Muscle of back (tissue), 11 donors: ENCODE results near the gene SNX6. TPM values are rescaled to one million over a fixed set of nuclear protein-coding genes. Genes with fewer than 3 reads are reported as not detected.
"Not testable (repeated sequence)": the region's sequence is repeated elsewhere in the genome, so short reads cannot be mapped to it uniquely, and the experiment has no call there.

Source experiments
- DNase-seq, 3 donors: peaks; one replicate each; pipeline versions ENCODE4 v3.0.0 to v3.0.0-alpha.2; 2013
- polyA plus RNA-seq, 10 donors: library from polyadenylated mRNA; unstranded; fragments of 120-200 nt; gene quantifications; one replicate each; pipeline ENCODE4 v1.2.1, GENCODE V29; 2013; ENCODE audit not compliant: insufficient read length in 10 of 10

Gene SNX6
- polyA plus RNA-seq, 10 donors, result 69.8 to 85.4 (median 79.5) TPM

- DNase-seq, result no peak
Measured at GRCh38 chr14:34643361-34643760, 13.4 kb upstream of the SNX6 start.

GRCh38 chr14:34642595-34642994 lies 12.6 kb upstream of the SNX6 start:
- DNase-seq, result no peak

GRCh38 chr14:34640826-34641225 lies 10.9 kb upstream of the SNX6 start:
- DNase-seq, result peak in 1 of 3 donors; percentile 55

DNA sequence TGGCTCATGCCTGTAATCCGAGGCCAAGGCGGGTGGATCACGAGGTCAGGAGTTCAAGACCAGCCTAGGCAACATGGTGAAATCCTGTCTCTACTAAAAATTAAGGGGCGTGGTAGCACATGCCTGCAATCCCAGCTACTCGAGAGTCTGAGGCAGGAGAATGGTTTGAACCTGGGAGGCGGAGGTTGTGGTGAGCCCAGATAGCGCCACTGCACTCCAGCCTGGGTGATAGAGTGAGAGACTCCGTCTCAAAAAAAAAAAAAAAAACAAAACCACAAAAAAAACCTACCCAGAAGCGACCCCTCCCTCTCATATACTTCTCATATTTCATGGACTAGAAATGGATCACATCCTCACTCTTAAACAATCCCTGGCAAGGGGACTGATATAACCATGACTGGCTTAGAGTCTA lies 4.4 kb upstream of the SNX6 start:
- not testable (repeated sequence) for DNase-seq

- no peak for DNase-seq
Measured at GRCh38 chr14:34633742-34634141, 3.8 kb upstream of the SNX6 start.

DNA sequence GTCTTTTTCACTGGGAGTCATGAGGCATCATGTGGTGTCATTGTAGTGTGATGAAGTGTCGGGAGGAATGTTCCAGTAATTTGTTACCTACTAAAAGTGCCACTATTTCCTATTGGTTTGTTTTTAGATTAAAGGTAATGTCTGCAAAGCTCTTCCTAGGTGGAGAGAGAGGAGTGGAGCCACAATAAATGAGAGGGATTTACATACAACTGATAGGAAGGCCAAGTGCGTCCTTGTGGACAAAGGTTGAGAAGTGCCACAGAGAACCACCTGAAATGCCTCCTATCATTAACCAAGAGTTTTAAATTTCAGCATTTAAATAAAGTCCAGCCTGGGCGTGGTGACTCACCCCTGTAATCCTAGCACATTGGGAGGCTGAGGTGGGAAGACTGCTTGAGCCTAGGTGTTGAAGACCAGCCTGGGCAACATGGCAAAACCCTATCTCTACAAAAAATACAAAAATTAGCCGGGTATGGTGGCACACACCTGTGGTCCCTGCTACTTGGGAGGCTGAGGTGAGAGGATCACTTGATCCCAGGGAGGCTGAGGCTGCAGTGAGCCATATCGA lies 2.5 kb upstream of the SNX6 start:
- no peak for DNase-seq

GRCh38 chr14:34629344-34629656 lies 648 bp downstream of the SNX6 start:
- no peak for DNase-seq

- peak in 1 of 3 donors; percentile 34 for DNase-seq
Measured at GRCh38 chr14:34628681-34629135, 1.2 kb downstream of the SNX6 start.

GRCh38 chr14:34623506-34623905 lies 6.4 kb downstream of the SNX6 start:
- DNase-seq, result no peak

- no peak for DNase-seq
Measured at GRCh38 chr14:34620839-34621238, 9.1 kb downstream of the SNX6 start.

GRCh38 chr14:34620115-34620514 lies 9.8 kb downstream of the SNX6 start:
- no peak for DNase-seq

- no peak for DNase-seq
Measured at GRCh38 chr14:34619471-34619870, 10.5 kb downstream of the SNX6 start.

- DNase-seq, result no peak
Measured at GRCh38 chr14:34616360-34616759, 13.6 kb downstream of the SNX6 start.

- no peak for DNase-seq
Measured at GRCh38 chr14:34615507-34615906, 14.4 kb downstream of the SNX6 start.

GRCh38 chr14:34614638-34615037 lies 15.3 kb downstream of the SNX6 start:
- no peak for DNase-seq

DNA sequence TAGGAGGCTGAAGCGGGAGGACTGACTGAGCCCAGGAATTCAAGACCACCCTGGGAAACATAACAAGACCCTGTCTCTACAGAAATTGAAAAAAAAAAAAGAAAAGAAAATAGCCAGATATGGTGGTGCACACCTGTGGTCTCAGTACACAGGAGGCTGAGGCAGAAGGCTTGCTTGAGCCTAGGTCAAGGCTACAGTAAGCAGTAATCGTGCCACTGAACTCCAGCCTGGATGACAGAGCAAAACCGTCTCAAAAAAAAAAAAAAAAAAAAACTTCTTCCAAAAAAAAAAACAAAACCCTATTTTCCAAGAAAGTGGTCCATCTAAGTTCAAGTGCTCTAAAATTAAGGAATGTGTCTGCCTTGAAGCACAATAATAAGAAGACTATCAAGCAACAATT lies 19.8 kb downstream of the SNX6 start:
- DNase-seq, result no peak

DNA sequence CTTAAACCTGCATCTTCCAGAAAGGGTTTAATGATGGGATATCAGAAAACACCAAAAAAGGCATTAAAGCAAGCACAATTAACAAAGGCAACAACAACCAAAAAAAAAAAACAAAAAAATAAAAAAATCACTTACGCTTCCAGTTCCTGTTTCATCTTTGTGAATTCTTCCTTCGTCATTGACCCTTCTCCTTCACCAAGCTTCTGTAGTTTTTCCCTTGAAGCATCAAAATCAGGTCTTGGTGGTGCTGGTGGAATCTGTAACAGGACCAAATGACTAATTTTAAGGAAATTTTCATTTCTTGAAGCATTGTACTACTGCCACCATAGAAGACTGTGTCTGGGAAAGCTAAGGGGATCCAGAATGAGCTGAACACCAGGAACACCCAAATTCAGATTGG lies 24.5 kb downstream of the SNX6 start:
- no peak for DNase-seq

DNA sequence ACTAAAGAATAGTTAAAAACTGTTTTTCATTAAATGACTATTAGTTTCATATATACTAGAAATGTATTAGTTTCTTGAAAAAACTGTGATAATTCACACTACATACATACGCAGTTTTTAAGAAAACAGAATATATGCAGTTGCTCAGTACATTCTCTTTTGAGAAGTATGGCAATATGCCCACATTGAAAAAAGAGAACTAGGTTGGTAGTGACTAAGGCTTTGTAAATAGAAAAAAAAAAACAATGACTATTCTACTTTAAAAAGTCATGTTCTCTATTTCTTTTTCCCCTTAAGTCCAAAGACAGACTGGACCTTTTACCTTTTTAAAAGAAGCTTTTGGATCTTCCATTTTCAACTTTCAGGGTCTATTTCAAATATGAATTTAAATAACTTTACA lies 25.0 kb downstream of the SNX6 start:
- DNase-seq, result no peak

GRCh38 chr14:34596891-34597290 lies 33.1 kb downstream of the SNX6 start:
- DNase-seq, result peak in 1 of 3 donors; percentile 15

- peak in 1 of 3 donors; percentile 20 for DNase-seq
Measured at GRCh38 chr14:34593740-34594375, 36.1 kb downstream of the SNX6 start.

GRCh38 chr14:34592623-34593022 lies 37.3 kb downstream of the SNX6 start:
- DNase-seq, result peak in 1 of 3 donors; percentile 4

DNA sequence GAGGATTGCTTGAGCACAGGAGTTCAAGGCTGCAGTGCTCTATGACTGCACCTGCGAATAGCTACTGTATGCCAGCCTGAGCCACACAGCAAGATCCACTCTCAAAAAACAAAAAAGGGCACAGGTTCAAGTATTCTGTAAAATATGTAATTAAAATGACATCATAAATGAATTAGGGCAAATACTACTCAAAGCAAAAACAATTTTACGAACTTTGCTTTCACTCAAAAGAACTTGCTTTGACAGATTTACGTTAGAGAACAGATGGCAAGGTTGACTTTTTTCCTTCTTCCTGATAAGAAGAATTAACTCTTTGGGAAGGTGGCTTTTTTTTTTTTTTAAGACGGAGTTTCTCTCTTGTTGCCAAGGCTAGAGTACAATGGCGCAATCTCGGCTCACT lies 46.4 kb downstream of the SNX6 start:
- no peak for DNase-seq

- no peak for DNase-seq
Measured at GRCh38 chr14:34582117-34582680, 47.7 kb downstream of the SNX6 start.

DNA sequence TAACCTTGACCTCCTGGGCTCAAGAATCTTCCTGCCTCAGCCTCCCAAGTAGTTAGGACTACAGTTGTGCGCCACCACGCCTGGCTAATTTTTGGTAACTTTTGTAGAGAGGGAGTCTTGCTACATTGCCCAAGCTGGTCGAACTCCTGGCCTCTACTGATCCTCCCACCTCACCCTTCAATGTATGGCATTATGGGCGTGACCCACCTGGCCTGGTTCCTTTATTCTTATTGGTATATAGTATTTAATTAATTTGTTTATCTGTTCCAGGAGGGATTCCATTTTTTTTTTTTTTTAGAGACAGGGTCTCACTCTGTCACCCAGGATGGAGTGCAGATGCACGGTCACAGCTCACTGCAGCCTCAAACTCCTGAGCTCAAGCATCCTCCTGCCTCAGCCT lies 49.6 kb downstream of the SNX6 start:
- no peak for DNase-seq
